Cortex of kidney (tissue), 1 donor: ENCODE measurements around the gene NEUROD1.

Experiments
- DNase-seq: peaks from one replicate; lab custom pipeline; 2025; lab: John Stamatoyannopoulos, UW

The NEUROD1 gene

GRCh38 chr2:181680937-181681811 lies 857 bp upstream of the NEUROD1 start:
- DNase-seq = no peak

DNA sequence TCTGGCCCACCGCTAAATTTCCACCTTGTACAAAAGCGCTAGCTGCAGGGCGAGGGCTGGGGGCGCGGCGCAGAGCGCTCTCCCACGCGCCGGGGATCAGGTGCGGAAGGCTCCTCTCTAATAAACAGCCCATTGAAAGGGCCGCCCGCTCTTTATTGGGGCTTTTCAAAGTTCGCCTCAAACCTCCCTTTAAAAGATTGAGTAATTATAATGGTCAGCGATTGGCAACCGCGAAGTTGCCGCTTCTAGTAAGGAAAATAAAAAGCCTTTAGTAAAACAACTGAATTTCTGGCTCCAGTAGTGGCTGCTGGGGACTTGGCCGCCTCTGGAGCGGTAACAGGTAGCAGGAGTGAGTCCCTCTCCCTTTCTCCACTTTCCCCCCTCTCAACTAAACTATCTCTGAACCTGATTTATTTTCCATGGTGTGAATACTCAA lies 755 bp downstream of the NEUROD1 start:
- DNase-seq = no peak

DNA sequence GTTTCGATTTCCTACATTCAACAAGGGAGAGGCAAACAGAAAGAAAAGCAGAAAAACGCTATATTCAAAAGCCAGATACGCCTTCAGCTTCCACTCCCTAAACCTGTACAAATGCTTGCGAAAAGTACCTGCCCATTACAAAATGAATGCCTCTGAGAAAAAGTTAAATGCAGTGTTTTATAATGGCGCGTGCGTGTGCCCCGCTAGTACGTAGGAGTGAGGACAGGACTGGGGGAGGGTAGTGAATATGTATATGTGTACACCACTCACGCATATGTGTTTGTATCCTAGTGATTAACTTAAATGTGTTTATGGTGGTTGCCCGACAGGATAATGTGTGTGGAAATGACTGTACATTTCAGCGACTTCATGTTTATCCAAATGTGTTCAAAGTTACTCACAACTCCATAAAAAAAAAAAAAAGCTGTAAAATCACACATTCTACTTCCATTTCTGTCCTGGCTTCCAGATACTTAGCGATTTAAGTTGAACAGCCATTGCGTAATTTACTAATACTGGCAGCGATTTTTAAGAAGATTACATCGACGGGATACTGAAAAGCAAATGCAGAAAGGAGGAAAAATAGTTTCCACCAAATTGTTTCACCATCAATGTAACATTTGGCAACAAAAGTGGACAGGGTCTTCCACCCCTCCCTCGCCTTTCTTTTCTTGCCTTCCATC lies 1.3 kb downstream of the NEUROD1 start:
- DNase-seq = no peak

GRCh38 chr2:181677912-181678586 lies 2.3 kb downstream of the NEUROD1 start:
- no peak for DNase-seq

- no peak for DNase-seq
These were observed 5.1 kb downstream of the NEUROD1 start for GRCh38 chr2:181675254-181675653.

DNA sequence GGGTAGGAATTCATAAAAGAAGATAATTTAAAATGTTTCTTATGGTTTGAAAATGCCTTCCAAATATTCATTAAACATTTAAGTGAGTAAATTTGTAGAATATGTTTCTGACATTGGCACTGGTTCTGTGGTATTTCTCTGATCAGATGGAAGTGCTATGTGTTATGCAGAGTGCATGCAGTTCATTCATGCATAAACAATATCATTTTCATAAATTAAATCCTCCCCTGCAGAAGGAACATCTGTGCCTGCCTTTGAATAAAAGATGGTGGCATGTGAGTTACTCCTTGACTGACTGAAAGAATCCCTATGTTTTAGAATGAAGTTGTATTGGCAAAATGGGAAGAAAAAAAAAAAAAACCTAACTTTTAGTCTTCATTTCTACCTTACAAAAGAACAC lies 5.9 kb downstream of the NEUROD1 start:
- no peak for DNase-seq

DNA sequence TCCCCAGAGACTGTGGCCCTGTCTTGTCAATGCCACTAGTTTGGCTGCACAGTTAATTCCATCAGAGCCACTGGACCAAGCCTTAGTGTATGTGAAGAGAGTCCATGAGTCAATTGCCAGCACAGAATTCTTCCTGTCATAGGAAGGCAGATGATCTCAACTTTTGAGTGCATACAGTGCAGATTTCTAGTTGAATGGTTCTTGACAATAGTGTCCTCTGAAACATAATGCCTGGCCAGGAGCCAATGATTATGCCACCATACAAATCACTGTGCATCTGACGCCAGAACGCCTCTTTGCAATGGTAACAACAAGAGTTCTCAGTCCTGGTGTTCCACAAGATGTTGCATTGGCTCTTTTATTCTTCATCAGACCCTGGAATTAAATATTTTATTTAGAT lies 7.1 kb downstream of the NEUROD1 start:
- no peak for DNase-seq

DNA sequence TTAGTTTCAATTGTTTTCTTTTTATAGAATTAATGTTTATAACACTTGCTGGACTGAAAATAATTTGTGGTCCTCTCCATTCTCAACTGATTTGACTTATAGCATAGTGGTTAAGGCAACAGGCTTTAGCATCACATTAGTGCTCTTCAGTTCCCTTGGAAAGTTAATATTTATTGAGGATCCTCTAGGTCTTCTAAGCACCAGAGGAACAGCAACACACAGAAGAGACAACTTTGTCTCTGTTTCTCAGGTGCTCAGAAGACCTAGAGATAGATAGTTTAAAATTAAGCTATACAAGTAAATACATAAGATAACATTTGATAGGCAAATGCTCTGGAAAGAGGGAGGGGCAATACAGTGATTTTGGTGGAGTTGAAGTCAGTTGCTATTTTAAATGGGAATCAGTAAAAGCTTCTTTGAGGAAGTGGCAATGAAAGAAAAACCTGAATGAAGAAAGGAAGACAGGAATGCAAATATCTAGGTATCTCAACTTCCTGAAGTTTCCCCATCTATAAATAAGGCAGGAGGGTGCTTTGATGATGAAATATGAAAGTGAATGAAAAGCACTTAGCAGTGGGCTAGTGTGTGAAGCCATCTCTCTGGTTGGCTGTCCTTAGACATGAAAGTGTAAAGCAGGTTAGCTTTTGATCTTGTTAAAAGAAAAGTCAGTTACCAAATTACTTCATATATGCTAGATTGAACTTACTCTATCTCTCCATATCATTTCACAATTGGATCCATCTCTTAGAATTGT lies 7.9 kb downstream of the NEUROD1 start:
- DNase-seq = no peak

DNA sequence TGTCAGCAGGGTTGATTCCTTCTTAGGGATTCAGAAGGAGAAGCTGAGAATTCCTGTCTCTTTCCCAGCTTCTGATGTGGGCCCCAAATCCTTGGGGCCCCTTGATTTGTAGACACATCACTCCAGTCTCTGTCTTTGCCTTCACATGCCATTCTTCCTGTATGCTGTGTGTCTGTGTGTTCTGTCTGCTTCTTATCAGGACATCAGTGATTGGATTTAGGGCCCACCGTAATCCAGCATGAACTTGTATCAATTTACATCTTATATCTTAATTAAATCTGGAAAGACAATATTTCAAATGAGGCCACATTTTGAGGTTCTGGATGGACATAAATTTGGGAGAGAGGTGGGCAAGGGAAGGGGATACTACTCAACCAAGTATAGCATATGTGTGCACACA lies 9.7 kb downstream of the NEUROD1 start:
- DNase-seq = no peak

GRCh38 chr2:181667234-181667633 lies 13.1 kb downstream of the NEUROD1 start:
- no peak for DNase-seq

DNA sequence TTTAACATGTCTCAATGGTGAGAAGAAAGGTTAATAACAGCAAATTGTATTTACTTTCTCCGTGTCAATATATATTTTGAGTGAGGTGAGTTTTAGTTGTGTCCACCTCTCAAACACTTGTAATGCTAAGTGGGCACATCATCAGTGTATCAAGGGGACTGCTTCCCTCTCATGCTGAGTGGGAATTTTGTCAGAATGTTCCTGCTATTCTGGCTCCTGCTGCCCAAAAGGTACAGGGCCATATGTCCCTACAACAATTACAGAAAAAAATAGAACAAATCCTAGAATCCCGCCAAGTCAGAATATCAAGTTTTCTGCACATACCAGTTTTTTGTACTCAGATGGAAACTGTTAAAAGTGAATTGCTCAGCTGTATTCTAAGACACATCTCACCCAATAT lies 18.0 kb downstream of the NEUROD1 start:
- DNase-seq = no peak

- DNase-seq = no peak
These were observed 20.1 kb downstream of the NEUROD1 start for GRCh38 chr2:181660181-181660580.

- no peak for DNase-seq
These were observed 21.9 kb downstream of the NEUROD1 start for GRCh38 chr2:181658444-181658843.

- DNase-seq = no peak
These were observed 22.9 kb downstream of the NEUROD1 start for GRCh38 chr2:181657379-181657778.

GRCh38 chr2:181656450-181657291 lies 23.6 kb downstream of the NEUROD1 start, which contains the start of gene CERKL:
TSS of gene CERKL (minus strand) at chr2:181657105. CDS start at chr2:181657006, 99 bp downstream.
- no peak for DNase-seq

GRCh38 chr2:181655519-181655918 lies 24.8 kb downstream of the NEUROD1 start:
- no peak for DNase-seq

DNA sequence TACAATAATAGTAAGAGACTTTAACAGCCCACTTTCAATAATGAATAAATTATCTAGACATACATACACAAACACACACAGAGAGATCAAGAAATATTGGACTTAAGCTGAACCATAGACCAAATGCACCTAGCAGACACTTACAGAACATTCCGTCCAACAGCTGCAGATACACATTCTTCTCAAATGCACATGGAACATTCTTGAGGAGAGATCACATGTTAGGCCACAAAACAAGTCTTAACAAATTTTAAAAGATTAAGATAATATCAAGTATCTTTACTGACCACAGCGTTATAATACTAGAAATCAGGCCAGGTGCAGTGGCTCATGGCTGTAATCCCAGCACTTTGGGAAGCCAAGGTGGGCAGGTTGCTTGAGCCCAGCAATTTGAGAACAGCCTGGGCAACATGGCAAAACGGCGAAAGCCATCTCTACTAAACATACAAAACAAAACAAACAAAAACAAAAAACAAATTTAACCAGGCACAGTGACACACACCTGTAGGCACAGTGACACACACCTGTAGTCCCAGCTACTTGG lies 30.8 kb downstream of the NEUROD1 start:
- DNase-seq = no peak

DNA sequence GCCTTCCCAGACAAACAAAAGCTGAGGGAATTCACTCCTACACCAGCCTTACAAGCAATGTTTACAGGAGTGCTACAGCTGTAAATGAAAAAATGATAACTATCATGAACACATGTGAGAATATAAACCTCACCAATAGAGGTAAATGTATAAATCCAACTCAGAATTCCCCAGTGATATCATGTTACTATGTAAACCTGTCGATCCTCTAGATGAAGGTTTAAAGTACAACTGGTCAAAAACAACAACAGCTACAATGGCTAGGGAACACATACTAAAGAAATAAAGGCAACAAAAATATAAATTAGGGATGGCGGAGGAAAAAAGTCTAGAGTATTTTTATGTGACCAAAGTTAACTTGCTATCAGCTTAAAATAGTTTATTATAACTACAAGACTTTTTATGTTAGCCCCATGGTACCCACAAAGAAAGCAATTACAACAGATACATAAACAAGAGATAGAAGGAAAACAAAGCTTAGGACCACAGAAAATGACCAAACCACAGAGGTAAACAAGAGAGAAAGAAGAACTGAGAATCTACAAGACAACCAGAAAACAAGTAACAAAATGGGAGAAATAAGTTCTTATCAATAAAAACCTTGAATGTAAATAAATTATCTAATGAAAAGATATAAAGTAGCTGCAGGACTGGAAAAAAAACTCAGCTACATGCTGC lies 31.7 kb downstream of the NEUROD1 start:
- no peak for DNase-seq

- no peak for DNase-seq
These were observed 33.8 kb downstream of the NEUROD1 start for GRCh38 chr2:181646415-181646987.

GRCh38 chr2:181643151-181643550 lies 37.2 kb downstream of the NEUROD1 start:
- no peak for DNase-seq
